GM21381 (cell line): ENCODE data around the gene FRS2.

ENCODE experiments used
- ATAC-seq: cut with Tn5 transposase; IDR thresholded peaks from one replicate; pipeline ENCODE4 v1.9.1; 2021; ENCODE audit warnings: mild to moderate bottlenecking, moderate library complexity; ENCODE audit not compliant: unreplicated experiment

FRS2 gene

DNA sequence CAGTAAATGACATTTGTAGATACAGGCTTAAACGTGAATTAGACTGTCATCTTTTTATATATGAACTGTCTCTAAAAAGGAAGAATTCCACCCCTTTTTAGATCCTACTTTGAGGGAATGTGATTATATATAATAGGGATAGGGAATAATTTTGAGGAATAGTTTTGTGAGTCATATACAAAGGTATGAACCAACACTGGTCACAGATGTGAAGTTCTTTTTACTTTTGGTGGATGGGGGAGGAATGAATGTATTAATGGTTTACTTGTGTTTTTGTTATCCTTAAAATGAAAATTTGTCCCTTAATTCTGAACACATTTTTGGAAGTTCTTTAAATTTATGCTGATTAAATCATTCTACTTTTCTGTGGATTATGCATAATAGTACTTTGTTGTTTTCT is 30.4 kb downstream of the FRS2 start:
- no peak for ATAC-seq

GRCh38 chr12:69501154-69501895 is 31.1 kb downstream of the FRS2 start:
- ATAC-seq, result no peak

- no peak for ATAC-seq
Observed at GRCh38 chr12:69502345-69503081, 32.3 kb downstream of the FRS2 start.

DNA sequence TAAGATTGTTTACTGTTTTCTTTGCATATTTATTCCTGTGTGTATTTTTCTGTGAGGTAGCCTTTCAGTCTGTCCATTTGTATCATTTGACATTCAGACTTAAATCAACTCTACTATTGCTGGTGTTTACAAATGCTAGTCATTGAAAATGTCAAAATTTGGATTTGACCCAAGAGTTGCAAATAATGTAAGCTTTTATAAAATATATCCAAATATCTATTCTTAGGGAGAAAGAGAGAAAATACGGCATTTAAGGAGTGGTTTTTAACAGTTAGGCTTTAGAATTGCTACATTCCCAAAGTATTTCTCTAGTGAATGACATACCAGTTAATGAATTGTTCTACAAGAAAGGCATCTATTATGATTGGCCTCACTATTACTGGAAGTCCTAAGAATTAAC is 37.9 kb downstream of the FRS2 start:
- no peak for ATAC-seq

- ATAC-seq, result no peak
Observed at GRCh38 chr12:69508621-69509020, 38.4 kb downstream of the FRS2 start.

GRCh38 chr12:69509308-69509736 is 39.1 kb downstream of the FRS2 start:
- no peak for ATAC-seq

GRCh38 chr12:69509904-69510827 is 40.0 kb downstream of the FRS2 start:
- no peak for ATAC-seq

DNA sequence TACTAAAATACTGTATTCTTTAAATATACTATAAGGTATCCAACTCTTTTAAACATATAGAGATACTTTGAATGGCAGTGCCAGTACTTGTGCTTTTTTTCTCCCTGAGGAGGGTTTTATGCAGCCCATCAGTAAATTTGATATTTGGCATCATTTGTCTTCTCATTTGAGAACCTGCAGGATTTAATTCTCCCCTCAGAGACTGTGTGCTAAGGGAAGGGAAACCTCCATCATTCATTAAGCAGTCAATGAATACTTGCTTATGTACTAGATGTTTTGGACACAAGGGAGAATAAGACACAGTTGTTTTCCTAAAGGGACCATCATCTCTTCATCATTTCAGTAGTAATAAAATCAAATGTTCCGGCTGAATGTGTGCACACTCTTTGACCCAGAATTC is 40.8 kb downstream of the FRS2 start:
- ATAC-seq, result no peak

- no peak for ATAC-seq
Observed at GRCh38 chr12:69511469-69512267, 41.5 kb downstream of the FRS2 start.

DNA sequence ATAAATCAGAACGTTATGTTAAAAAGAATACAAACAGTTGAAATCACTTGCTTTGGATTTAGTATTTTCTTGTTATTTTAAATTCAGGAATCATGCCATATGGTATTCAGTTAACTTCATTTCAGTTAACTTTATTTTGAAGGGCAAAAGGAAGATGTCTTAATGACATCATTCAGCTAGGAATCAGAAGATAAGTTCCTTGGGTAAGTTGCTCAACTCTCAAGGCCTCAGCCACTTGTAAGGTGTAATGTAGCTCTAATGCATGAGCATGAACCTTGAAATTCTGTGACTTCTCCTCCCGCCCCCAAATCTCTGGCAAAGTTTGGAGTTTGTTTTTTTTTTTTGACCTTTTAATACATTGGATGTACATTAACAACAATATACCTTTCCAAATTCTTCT is 42.6 kb downstream of the FRS2 start:
- ATAC-seq, result no peak

DNA sequence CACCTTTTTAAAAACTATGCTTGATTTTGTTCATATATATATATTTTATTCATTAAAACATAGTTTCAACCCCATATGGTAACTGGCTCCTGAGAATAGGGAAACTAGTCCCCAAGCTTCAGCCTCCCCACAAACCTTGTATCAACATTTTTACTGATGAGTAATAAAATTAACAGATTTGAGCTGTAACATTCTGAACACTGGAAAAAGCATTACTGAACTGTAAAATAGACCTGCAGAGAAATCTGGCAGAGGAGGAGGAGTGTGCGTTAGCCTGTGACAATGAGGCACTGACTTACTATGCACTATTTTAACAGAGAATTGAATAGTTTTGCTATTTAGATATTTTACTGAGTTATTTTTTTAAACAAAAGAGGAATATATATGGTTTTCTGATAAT is 43.1 kb downstream of the FRS2 start:
- ATAC-seq, result no peak

GRCh38 chr12:69514111-69514510 is 43.9 kb downstream of the FRS2 start:
- no peak for ATAC-seq

- ATAC-seq, result no peak
Observed at GRCh38 chr12:69514845-69515244, 44.7 kb downstream of the FRS2 start.

- ATAC-seq, result no peak
Observed at GRCh38 chr12:69515394-69515930, 45.3 kb downstream of the FRS2 start.

DNA sequence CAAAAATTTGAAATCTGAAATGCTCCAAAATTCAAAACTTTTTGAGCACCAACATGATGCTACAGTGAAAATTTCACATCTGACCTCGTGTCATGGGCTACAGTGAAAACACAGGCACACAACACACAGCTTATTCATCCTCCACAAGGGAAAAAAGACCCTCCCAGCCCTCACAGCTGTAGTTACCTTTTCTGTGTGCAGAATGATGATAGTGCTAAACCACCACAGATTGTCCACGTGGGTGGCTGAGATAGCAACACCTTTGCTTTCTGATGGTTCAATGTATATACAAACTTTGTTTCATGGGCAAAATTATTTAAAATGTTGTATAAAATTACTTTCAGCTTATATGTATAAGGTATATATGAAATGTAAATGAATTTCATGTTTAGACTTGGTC is 46.8 kb downstream of the FRS2 start:
- ATAC-seq, result no peak

- ATAC-seq, result no peak
Observed at GRCh38 chr12:69517406-69517805, 47.2 kb downstream of the FRS2 start.

- ATAC-seq, result no peak
Observed at GRCh38 chr12:69519871-69520270, 49.7 kb downstream of the FRS2 start.

- ATAC-seq, result no peak
Observed at GRCh38 chr12:69523433-69524330, 53.5 kb downstream of the FRS2 start.

DNA sequence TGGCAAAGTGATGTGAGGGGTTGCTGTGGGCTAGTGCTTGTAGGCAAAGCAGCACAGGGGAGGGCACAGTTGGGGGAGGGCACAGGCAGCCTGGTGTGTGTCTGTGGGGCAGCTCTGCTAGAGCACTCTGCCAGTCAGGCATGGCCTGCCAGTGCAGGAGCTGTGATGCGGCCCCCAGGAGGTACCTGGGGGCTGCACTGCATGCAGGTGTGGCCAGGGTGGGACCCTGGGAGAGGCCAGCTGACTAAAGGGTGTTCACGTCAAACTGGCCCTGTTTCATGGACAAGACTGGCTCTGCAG is 54.1 kb downstream of the FRS2 start:
- no peak for ATAC-seq
